Skeletal muscle tissue (tissue), 4 donors: Measurements from ENCODE around the gene ALG6. TPM values are rescaled to one million over a fixed set of nuclear protein-coding genes. Genes with fewer than 3 reads are reported as not detected.
"Not testable (repeated sequence)": the region's sequence is repeated elsewhere in the genome, so short reads cannot be mapped to it uniquely, and the experiment has no call there.

Experiments
- H3K27ac ChIP-seq: one replicate; pipeline ENCODE4 v1.7.0; 2013; ENCODE audit warnings: mild to moderate bottlenecking, low read depth, low read length, inconsistent platforms
- H3K27me3 ChIP-seq, 3 donors: one replicate each; pipeline ENCODE4 v1.7.0; 2013; ENCODE audit warnings: low read length in 3 of 3; ENCODE audit not compliant: control insufficient read depth in 3 of 3, insufficient read depth in 3 of 3
- H3K36me3 ChIP-seq, 3 donors: one replicate each; pipeline ENCODE4 v1.7.0; 2013; ENCODE audit warnings: low read length in 3 of 3; ENCODE audit not compliant: control insufficient read depth in 3 of 3, insufficient read depth in 3 of 3
- H3K4me1 ChIP-seq, 3 donors: one replicate each; pipeline ENCODE4 v1.7.0; 2013; ENCODE audit warnings: low read length in 3 of 3, mild to moderate bottlenecking in 3 of 3; ENCODE audit not compliant: control insufficient read depth in 3 of 3, insufficient read depth in 3 of 3
- H3K4me3 ChIP-seq, 3 donors: one replicate each; pipeline ENCODE4 v1.7.0; 2013; ENCODE audit warnings: low read length in 3 of 3
- H3K9ac ChIP-seq, 3 donors: one replicate each; pipeline ENCODE4 v1.7.0; 2013; ENCODE audit warnings: low read length in 3 of 3, mild to moderate bottlenecking in 3 of 3, moderate library complexity in 2 of 3, low read depth in 1 of 3
- H3K9me3 ChIP-seq, 3 donors: one replicate each; pipeline ENCODE4 v1.7.0; 2013; ENCODE audit warnings: low read length in 3 of 3; ENCODE audit not compliant: control insufficient read depth in 3 of 3
- total RNA-seq: library from RNA; depleted of rRNA; stranded (reverse); fragments of >200 nt; gene quantifications from one replicate; pipeline ENCODE4 v1.2.3, GENCODE V29; 2014
- donor health status: Osteomylitis.

Gene ALG6
- total RNA-seq, 1 donor from 2014 or later, result 43.3 TPM

DNA sequence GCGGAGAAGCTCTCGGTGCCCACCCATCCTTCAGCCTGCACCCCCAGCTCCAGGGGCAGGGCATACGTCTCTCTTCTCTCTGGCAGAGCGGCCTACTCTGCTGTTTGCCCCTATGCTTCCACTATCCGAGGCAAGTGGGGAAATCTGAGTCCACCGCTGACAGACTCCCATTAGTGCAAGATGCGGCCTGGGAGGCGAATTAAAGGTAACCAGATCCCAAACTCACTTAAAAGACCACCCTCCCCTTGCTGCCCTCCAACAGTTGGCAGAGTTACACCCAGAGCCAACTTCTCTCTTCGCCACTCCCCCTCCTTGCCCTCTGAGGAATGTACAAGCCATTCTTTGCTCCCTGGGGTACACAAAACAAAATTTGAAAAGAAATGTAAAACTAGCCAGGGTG is 38.6 kb upstream of the ALG6 start:
- H3K4me1 ChIP-seq, result peaks cover 0 to 13% (median 7%) of the 10 kb centered on the region in 3 donors
- H3K36me3 ChIP-seq, result no peaks in the 10 kb centered on the region
- no peak overlapping the region for H3K4me3 ChIP-seq
- H3K9me3 ChIP-seq, result no peaks in the 10 kb centered on the region
- H3K27ac ChIP-seq, result no peak overlapping the region
- H3K27me3 ChIP-seq, result peaks cover 83 to 87% (median 84%) of the 10 kb centered on the region in 3 donors
- no peak overlapping the region for H3K9ac ChIP-seq

DNA sequence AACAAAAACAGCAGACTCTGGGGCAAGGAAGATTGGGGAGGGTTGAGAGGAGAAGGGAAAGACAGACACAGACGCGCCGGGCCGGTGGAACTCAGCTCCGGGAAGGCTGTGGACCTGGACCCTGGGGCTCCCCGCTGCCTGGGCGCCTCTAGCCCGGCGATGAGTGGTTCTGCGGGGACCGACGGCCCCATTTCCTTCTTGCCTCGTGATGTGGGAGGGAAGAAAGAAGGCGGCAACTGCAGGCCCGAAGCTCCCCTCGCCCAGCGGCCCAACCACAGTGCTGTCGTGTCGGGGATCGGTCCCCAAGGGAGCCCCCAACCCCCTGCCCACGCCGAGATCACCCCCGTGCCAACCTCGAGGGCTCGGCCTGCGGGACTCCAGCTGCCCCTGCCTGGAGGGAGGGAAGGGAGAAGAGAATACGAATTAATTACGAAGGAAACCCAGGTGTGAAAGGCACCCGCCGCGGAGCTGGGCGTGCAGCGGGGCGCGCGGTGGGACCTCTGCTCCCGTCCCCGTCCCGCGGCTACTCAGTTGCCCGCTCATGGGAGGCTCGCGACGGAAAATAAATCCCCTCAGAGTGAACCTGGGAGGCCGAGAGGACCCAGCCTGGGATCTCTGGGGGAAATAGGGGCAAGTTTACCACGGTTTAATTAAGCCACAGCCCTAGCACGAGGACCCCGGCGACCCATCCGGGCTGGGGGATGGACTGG is 37.7 kb upstream of the ALG6 start:
- peaks cover 0 to 8% (median 7%) of the 10 kb centered on the region in 3 donors for H3K4me1 ChIP-seq
- no peaks in the 10 kb centered on the region for H3K9me3 ChIP-seq
- H3K9ac ChIP-seq, result no peak overlapping the region
- H3K36me3 ChIP-seq, result no peaks in the 10 kb centered on the region
- H3K27ac ChIP-seq, result no peak overlapping the region
- H3K4me3 ChIP-seq, result no peak overlapping the region
- peaks cover 74 to 81% (median 78%) of the 10 kb centered on the region in 3 donors for H3K27me3 ChIP-seq

DNA sequence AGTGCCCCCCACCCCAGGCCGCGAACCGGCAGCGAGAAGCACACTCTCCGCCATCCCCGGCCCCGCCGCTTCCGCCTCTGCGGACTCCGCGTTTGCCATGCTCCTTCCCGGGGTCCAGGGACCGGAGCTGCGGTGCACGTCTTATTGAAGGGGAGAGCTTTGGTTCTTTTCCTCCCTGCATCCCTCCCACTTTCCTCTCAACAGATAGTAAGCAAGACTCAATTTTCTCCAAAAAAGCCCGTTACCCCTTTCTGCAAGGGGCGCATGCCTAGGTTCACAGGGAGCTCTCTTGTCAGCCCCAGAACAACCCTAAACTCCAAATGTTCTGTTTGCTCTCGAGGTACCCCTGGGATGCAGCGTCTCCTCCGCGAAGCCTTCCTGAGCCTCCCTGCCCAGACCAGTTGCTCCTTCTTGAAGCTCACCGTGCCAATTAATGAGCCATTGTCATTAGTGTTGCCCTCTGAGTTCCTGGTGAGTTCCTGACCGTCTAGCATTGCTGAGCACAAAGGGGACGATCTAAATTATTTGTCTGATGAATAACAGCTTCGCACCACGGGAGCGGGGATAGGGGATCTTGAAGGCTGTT is 37.0 kb upstream of the ALG6 start:
- Histone ChIP-seq H3K9me3 (no peaks in the 10 kb centered on the region), H3K27me3 (peaks cover 75 to 77% (median 77%) of the 10 kb centered on the region in 3 donors), H3K4me3 (no peak overlapping the region), H3K9ac (no peak overlapping the region), H3K4me1 (peaks cover 0 to 8% (median 7%) of the 10 kb centered on the region in 3 donors), H3K27ac (no peak overlapping the region), H3K36me3 (no peaks in the 10 kb centered on the region)

- H3K9me3 ChIP-seq, result no peaks in the 10 kb centered on the region
- no peaks in the 10 kb centered on the region for H3K36me3 ChIP-seq
- H3K4me3 ChIP-seq, result no peak overlapping the region
- peaks cover 0 to 5% (median 3%) of the 10 kb centered on the region in 3 donors for H3K27me3 ChIP-seq
- H3K27ac ChIP-seq, result no peak overlapping the region
- no peaks in the 10 kb centered on the region for H3K4me1 ChIP-seq
- H3K9ac ChIP-seq, result no peak overlapping the region
Observed at GRCh38 chr1:63342402-63342801, 25.0 kb upstream of the ALG6 start.

- no peak overlapping the region for H3K27ac ChIP-seq
- H3K4me3 ChIP-seq, result no peak overlapping the region
- no peaks in the 10 kb centered on the region for H3K9me3 ChIP-seq
- no peak overlapping the region for H3K9ac ChIP-seq
- no peaks in the 10 kb centered on the region for H3K4me1 ChIP-seq
- peaks cover 0 to 5% (median 3%) of the 10 kb centered on the region in 3 donors for H3K27me3 ChIP-seq
- no peaks in the 10 kb centered on the region for H3K36me3 ChIP-seq
Observed at GRCh38 chr1:63343922-63344321, 23.5 kb upstream of the ALG6 start.

DNA sequence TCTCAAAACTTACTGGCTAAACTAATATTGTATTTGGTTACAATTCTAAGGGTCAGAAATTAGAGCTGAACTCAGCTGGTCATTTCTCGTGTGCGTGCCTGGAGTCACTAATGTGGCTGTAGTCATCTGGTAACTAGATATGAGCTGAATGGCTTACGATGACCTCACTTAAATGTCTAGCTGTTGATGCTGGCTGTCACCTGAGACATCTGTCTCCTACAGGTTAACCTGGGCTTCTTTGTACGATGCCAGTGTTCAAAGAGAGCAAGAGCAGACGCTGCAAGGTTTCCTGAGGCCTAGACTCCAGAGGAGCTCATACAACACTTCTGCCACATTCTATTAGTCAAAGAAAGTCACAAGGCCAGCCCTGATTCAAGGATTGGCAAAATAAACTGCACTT is 17.1 kb upstream of the ALG6 start:
- Histone ChIP-seq H3K36me3 (no peaks in the 10 kb centered on the region), H3K27me3 (peaks cover 3 to 11% (median 8%) of the 10 kb centered on the region in 3 donors), H3K27ac (no peak overlapping the region), H3K9me3 (no peaks in the 10 kb centered on the region), H3K9ac (no peak overlapping the region), H3K4me1 (no peaks in the 10 kb centered on the region), H3K4me3 (no peak overlapping the region)

- no peaks in the 10 kb centered on the region for H3K4me1 ChIP-seq
- H3K27me3 ChIP-seq, result peaks cover 3 to 6% (median 5%) of the 10 kb centered on the region in 3 donors
- no peaks in the 10 kb centered on the region for H3K9me3 ChIP-seq
- H3K27ac ChIP-seq, result no peak overlapping the region
- no peaks in the 10 kb centered on the region for H3K36me3 ChIP-seq
- H3K9ac ChIP-seq, result no peak overlapping the region
- H3K4me3 ChIP-seq, result no peak overlapping the region
Observed at GRCh38 chr1:63352736-63353135, 14.7 kb upstream of the ALG6 start.

DNA sequence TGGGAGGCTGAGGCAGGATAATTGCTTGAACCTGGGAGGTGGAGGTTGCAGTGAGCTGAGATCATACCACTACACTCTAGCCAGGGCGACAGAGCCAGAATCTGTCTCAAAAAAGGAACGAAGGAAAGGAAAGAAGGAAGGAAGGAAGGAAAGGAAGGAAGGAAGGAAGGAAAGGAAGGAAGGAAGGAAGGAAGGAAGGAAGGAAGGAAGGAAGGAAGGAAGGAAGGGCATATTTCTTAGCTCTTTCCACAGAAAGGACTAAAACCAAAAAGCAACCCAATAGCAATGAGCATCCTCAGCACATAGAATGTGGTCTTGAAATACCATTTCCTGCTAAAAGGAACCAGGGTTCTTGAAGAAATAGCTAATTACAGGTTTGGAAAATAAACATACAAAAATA is 11.2 kb upstream of the ALG6 start:
- H3K36me3 ChIP-seq, H3K4me3 ChIP-seq, H3K27me3 ChIP-seq, H3K9ac ChIP-seq, H3K4me1 ChIP-seq, H3K9me3 ChIP-seq, H3K27ac ChIP-seq: not testable (repeated sequence)

DNA sequence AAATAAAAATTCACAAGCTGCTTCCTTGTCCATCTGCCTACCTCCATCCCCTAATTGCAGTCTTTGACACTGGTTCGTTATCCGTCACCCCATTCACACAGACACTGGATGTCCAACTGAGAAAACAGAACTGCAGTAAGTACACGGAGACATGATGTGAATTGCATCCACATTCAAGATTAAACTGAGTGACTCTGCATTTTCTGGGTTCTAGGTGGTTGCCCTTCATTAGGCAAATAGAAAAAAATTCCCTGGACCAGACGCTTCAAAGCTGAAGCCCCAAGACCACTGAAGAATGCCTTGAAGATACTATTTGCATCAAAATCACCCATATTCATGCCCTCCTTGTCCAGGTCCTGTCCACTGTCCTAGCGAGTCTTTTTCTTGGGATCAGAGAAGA is 7.9 kb upstream of the ALG6 start:
- H3K27me3 ChIP-seq, result peaks cover 0 to 3% (median 0%) of the 10 kb centered on the region in 3 donors
- H3K4me3 ChIP-seq, result no peak overlapping the region
- no peaks in the 10 kb centered on the region for H3K4me1 ChIP-seq
- no peaks in the 10 kb centered on the region for H3K36me3 ChIP-seq
- no peak overlapping the region for H3K27ac ChIP-seq
- no peak overlapping the region for H3K9ac ChIP-seq
- no peaks in the 10 kb centered on the region for H3K9me3 ChIP-seq

DNA sequence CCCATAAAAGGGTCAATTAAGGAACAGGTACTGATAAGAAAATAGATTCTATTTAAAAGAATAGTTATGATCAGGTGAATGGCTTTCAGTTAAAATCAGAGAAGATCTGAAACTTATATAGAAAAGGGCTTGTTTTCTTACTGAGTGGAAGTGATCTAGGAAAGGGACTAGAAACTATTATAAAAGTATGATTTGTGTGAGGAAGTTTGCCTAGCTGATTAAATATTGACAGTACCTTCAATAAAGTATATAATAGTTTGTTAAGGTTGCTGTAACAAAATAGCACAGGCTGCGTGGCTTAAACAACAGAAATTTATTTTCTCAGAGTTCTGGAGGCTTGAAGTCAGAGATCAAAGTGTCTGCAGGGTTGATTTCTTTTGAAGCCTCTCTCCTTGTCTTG is 5.4 kb upstream of the ALG6 start:
- Histone ChIP-seq H3K36me3 (no peaks in the 10 kb centered on the region), H3K9ac (no peak overlapping the region), H3K4me1 (peaks cover 4% of the 10 kb centered on the region in 3 donors), H3K27ac (no peak overlapping the region), H3K4me3 (no peak overlapping the region), H3K27me3 (peaks cover 0 to 3% (median 0%) of the 10 kb centered on the region in 3 donors), H3K9me3 (no peaks in the 10 kb centered on the region)
